Activated naive CD4-positive, alpha-beta T cell treated with anti-CD3 and anti-CD28 coated beads, Interleukin-2, amount 10 ng/mL, durations not matched to agents 7 days and 5 days (primary cell): ENCODE data around the gene TMEM212.

Experiments used
- CTCF ChIA-PET: fragments of 350-600 bp; sonication (Branson Sonifier 250); formaldehyde crosslinking; loops from one replicate; lab custom pipeline; 2021; ENCODE audit warnings: antibody characterized with exemption; lab: Charles Lee
- DNase-seq: peaks from one replicate; pipeline ENCODE4 v3.0.0-alpha.2; 2020
- H3K27ac Mint-ChIP-seq: one replicate; pipeline ENCODE4 v1.8.0; 2021; ENCODE audit warnings: mild to moderate bottlenecking, moderate library complexity, mixed read lengths
- H3K27me3 Mint-ChIP-seq: one replicate; pipeline ENCODE4 v1.8.0; 2021; ENCODE audit warnings: mild to moderate bottlenecking, mixed read lengths
- H3K36me3 Mint-ChIP-seq: one replicate; pipeline ENCODE4 v1.8.0; 2021; ENCODE audit warnings: mixed read lengths
- H3K4me1 Mint-ChIP-seq: one replicate; pipeline ENCODE4 v1.8.0; 2021; ENCODE audit warnings: mixed read lengths
- H3K4me3 Mint-ChIP-seq: one replicate; pipeline ENCODE4 v1.8.0; 2021; ENCODE audit warnings: mild to moderate bottlenecking, moderate library complexity, mixed read lengths
- H3K9me3 Mint-ChIP-seq: one replicate; pipeline ENCODE4 v1.8.0; 2021; ENCODE audit warnings: mixed read lengths

The TMEM212 gene

GRCh38 chr3:171833789-171834460 lies 9.2 kb upstream of the TMEM212 start:
- Mint-ChIP-seq H3K9me3 (no peaks in the 10 kb centered on the region), H3K4me1 (no peaks in the 10 kb centered on the region)

GRCh38 chr3:171834461-171834801 lies 8.7 kb upstream of the TMEM212 start:
- Mint-ChIP-seq H3K4me1 (no peaks in the 10 kb centered on the region), H3K27ac (no peak overlapping the region), H3K36me3 (no peaks in the 10 kb centered on the region), H3K4me3 (no peak overlapping the region), H3K9me3 (no peaks in the 10 kb centered on the region), H3K27me3 (peaks cover 17% of the 10 kb centered on the region)
- no peak for DNase-seq
- CTCF ChIA-PET = interaction anchor here (0.9 to 2.1 kb wide), 7 partner anchors 48 to 508 kb away, joined by 3 to 16 read pairs (median 5); no protein-coding TSS in a partner anchor

More at GRCh38 chr3:171833789-171834460, 9.2 kb upstream of the TMEM212 start:
- DNase-seq = no peak
- H3K4me3 Mint-ChIP-seq = no peak overlapping the region
- H3K27ac Mint-ChIP-seq = no peak overlapping the region
- CTCF ChIA-PET = interaction anchor here (0.9 to 2.1 kb wide), 7 partner anchors 48 to 508 kb away, joined by 3 to 16 read pairs (median 5); no protein-coding TSS in a partner anchor
- no peaks in the 10 kb centered on the region for H3K36me3 Mint-ChIP-seq
- H3K27me3 Mint-ChIP-seq = peaks cover 17% of the 10 kb centered on the region

GRCh38 chr3:171835116-171835515 lies 8.0 kb upstream of the TMEM212 start:
- CTCF ChIA-PET = interaction anchor here (1.3 to 2.1 kb wide), 2 partner anchors 62 to 191 kb away, joined by 6 to 16 read pairs; no protein-coding TSS in a partner anchor
- DNase-seq = no peak
- Mint-ChIP-seq H3K4me3 (no peak overlapping the region), H3K27ac (no peak overlapping the region), H3K9me3 (no peaks in the 10 kb centered on the region), H3K27me3 (peaks cover 12% of the 10 kb centered on the region), H3K4me1 (no peaks in the 10 kb centered on the region), H3K36me3 (no peaks in the 10 kb centered on the region)

- Mint-ChIP-seq H3K27ac (no peak overlapping the region), H3K36me3 (no peaks in the 10 kb centered on the region), H3K9me3 (no peaks in the 10 kb centered on the region), H3K27me3 (peaks cover 14% of the 10 kb centered on the region), H3K4me1 (no peaks in the 10 kb centered on the region), H3K4me3 (no peak overlapping the region)
- DNase-seq = no peak
- CTCF ChIA-PET = no interaction called here
These were observed 7.5 kb upstream of the TMEM212 start for GRCh38 chr3:171835613-171836012.

- CTCF ChIA-PET = interaction anchor here (1.1 kb wide), 1 partner anchor 496 kb away, joined by 3 read pairs; no protein-coding TSS in a partner anchor
- DNase-seq = no peak
- Mint-ChIP-seq H3K27me3 (peaks cover 16% of the 10 kb centered on the region), H3K36me3 (no peaks in the 10 kb centered on the region), H3K27ac (no peak overlapping the region), H3K9me3 (no peaks in the 10 kb centered on the region), H3K4me1 (no peaks in the 10 kb centered on the region), H3K4me3 (no peak overlapping the region)
These were observed 6.3 kb upstream of the TMEM212 start for GRCh38 chr3:171836855-171837254.

- Mint-ChIP-seq H3K36me3 (no peaks in the 10 kb centered on the region), H3K27ac (no peak overlapping the region), H3K4me1 (no peaks in the 10 kb centered on the region), H3K9me3 (no peaks in the 10 kb centered on the region), H3K4me3 (no peak overlapping the region), H3K27me3 (peaks cover 16% of the 10 kb centered on the region)
- CTCF ChIA-PET = interaction anchor here (1.5 kb wide), 1 partner anchor 9 kb away, joined by 4 read pairs; no protein-coding TSS in a partner anchor
- no peak for DNase-seq
These were observed 5.5 kb upstream of the TMEM212 start for GRCh38 chr3:171837698-171838097.

- Mint-ChIP-seq H3K27me3 (peaks cover 16% of the 10 kb centered on the region), H3K4me1 (no peaks in the 10 kb centered on the region), H3K4me3 (no peak overlapping the region), H3K36me3 (no peaks in the 10 kb centered on the region), H3K27ac (no peak overlapping the region), H3K9me3 (no peaks in the 10 kb centered on the region)
- CTCF ChIA-PET = interaction anchor here (1.5 kb wide), 1 partner anchor 9 kb away, joined by 4 read pairs; no protein-coding TSS in a partner anchor
- DNase-seq = no peak
These were observed 4.9 kb upstream of the TMEM212 start for GRCh38 chr3:171838218-171838720.

- no peaks in the 10 kb centered on the region for H3K9me3 Mint-ChIP-seq
- CTCF ChIA-PET = interaction anchor here (1.5 kb wide), 1 partner anchor 10 kb away, joined by 4 read pairs; no protein-coding TSS in a partner anchor
- no peak for DNase-seq
- no peak overlapping the region for H3K4me3 Mint-ChIP-seq
- no peak overlapping the region for H3K27ac Mint-ChIP-seq
- no peaks in the 10 kb centered on the region for H3K4me1 Mint-ChIP-seq
- no peaks in the 10 kb centered on the region for H3K36me3 Mint-ChIP-seq
- H3K27me3 Mint-ChIP-seq = peaks cover 16% of the 10 kb centered on the region
These were observed 3.9 kb upstream of the TMEM212 start for GRCh38 chr3:171839270-171839669.

GRCh38 chr3:171840445-171840810 lies 2.7 kb upstream of the TMEM212 start:
- no peak for DNase-seq
- Mint-ChIP-seq H3K4me1 (peaks cover under 1% of the 10 kb centered on the region), H3K9me3 (no peaks in the 10 kb centered on the region), H3K27ac (no peak overlapping the region), H3K27me3 (peaks cover 16% of the 10 kb centered on the region), H3K36me3 (no peaks in the 10 kb centered on the region), H3K4me3 (no peak overlapping the region)
- CTCF ChIA-PET = interaction anchor here (1.2 kb wide), 1 partner anchor 10 kb away, joined by 4 read pairs; no protein-coding TSS in a partner anchor

- Mint-ChIP-seq H3K36me3 (peaks cover 2% of the 10 kb centered on the region), H3K4me3 (no peak overlapping the region), H3K27me3 (peaks cover 16% of the 10 kb centered on the region), H3K9me3 (peaks cover 2% of the 10 kb centered on the region), H3K4me1 (peaks cover 6% of the 10 kb centered on the region), H3K27ac (no peak overlapping the region)
- DNase-seq = no peak
- CTCF ChIA-PET = interaction anchor here (1.2 kb wide), 1 partner anchor 10 kb away, joined by 4 read pairs; no protein-coding TSS in a partner anchor
These were observed 2.1 kb upstream of the TMEM212 start for GRCh38 chr3:171840811-171841619.

- Mint-ChIP-seq H3K27me3 (peaks cover 12% of the 10 kb centered on the region), H3K4me3 (no peak overlapping the region), H3K9me3 (peaks cover 2% of the 10 kb centered on the region), H3K36me3 (peaks cover 3% of the 10 kb centered on the region), H3K4me1 (peaks cover 12% of the 10 kb centered on the region), H3K27ac (no peak overlapping the region)
- CTCF ChIA-PET = no interaction called here
- DNase-seq = no peak
These were observed 1.5 kb upstream of the TMEM212 start for GRCh38 chr3:171841620-171842000.

GRCh38 chr3:171844873-171845272 lies 1.7 kb downstream of the TMEM212 start:
- no peak for DNase-seq
- CTCF ChIA-PET = no interaction called here
- H3K27ac Mint-ChIP-seq = no peak overlapping the region
- peaks cover 19% of the 10 kb centered on the region for H3K4me1 Mint-ChIP-seq
- H3K36me3 Mint-ChIP-seq = peaks cover 3% of the 10 kb centered on the region
- peaks cover 7% of the 10 kb centered on the region for H3K27me3 Mint-ChIP-seq
- no peak overlapping the region for H3K4me3 Mint-ChIP-seq
- peaks cover 2% of the 10 kb centered on the region for H3K9me3 Mint-ChIP-seq

GRCh38 chr3:171845481-171846284 lies 2.5 kb downstream of the TMEM212 start:
- peaks cover 3% of the 10 kb centered on the region for H3K36me3 Mint-ChIP-seq
- H3K27ac Mint-ChIP-seq = no peak overlapping the region
- H3K9me3 Mint-ChIP-seq = peaks cover 2% of the 10 kb centered on the region
- no peak for DNase-seq
- CTCF ChIA-PET = no interaction called here
- H3K4me1 Mint-ChIP-seq = peaks cover 19% of the 10 kb centered on the region
- H3K27me3 Mint-ChIP-seq = peaks cover 12% of the 10 kb centered on the region
- no peak overlapping the region for H3K4me3 Mint-ChIP-seq
